Measurements from ENCODE around the gene NRP2.

NRP2 gene

DNA sequence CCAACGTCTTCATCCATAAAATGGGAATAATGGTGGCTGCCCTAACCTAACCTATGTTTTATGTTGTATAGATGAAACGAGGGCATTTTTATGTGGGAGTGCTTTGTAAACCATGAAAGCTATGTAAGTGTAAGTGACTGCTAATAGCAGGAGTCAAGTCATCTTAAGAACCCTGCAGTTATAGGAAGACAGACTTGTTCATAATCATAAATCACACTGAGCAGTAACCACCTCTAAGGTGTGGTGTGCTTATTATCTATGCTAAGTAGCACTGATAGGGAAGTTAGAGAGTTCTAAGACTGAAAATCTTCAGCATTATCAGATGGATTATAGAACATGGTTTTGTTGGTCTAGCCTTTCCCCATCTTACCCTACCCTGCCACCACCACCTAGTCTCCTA lies 24.2 kb upstream of the NRP2 start:
- Histone ChIP-seq H2AFZ (ENCODE audit: low read length) (no peak overlapping the region), H3K4me3 (ENCODE audit: low read length, poor library complexity, severe bottlenecking) (no peak overlapping the region), H3K36me3 (ENCODE audit: insufficient read depth, low read length) (no peaks in the 10 kb centered on the region), H3K9me2 (replicated peaks; ENCODE audit: low read depth, low read length) (no peaks in the 10 kb centered on the region), H3K4me2 (ENCODE audit: low read depth, low read length, poor library complexity, severe bottlenecking) (no peak overlapping the region), H3K79me2 (ENCODE audit: insufficient read depth, low read length) (no peaks in the 10 kb centered on the region), H3K9ac (ENCODE audit: low read depth, low read length, poor library complexity, severe bottlenecking) (no peak overlapping the region), H3K4me1 (ENCODE audit: insufficient read depth, low read length, poor library complexity, severe bottlenecking) (peaks cover 38% of the 10 kb centered on the region), H3F3A (ENCODE audit: low read depth) (no peaks in the 10 kb centered on the region), H3K9me3 (ENCODE audit: insufficient read depth, low read depth, low read length) (no peaks in the 10 kb centered on the region), H4K20me1 (ENCODE audit: insufficient read depth, low read length, poor library complexity, severe bottlenecking) (no peaks in the 10 kb centered on the region), H3K27me3 (ENCODE audit: insufficient read depth, low read length, poor library complexity, severe bottlenecking) (no peaks in the 10 kb centered on the region)
- TF ChIP-seq, protein P1, sequence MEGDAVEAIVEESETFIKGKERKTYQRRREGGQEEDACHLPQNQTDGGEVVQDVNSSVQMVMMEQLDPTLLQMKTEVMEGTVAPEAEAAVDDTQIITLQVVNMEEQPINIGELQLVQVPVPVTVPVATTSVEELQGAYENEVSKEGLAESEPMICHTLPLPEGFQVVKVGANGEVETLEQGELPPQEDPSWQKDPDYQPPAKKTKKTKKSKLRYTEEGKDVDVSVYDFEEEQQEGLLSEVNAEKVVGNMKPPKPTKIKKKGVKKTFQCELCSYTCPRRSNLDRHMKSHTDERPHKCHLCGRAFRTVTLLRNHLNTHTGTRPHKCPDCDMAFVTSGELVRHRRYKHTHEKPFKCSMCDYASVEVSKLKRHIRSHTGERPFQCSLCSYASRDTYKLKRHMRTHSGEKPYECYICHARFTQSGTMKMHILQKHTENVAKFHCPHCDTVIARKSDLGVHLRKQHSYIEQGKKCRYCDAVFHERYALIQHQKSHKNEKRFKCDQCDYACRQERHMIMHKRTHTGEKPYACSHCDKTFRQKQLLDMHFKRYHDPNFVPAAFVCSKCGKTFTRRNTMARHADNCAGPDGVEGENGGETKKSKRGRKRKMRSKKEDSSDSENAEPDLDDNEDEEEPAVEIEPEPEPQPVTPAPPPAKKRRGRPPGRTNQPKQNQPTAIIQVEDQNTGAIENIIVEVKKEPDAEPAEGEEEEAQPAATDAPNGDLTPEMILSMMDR (conservative IDR thresholded peaks at IDR 0.05; ENCODE audit: low read length): no peak
- TF ChIP-seq EZH2phosphoT487 (IDR thresholded peaks at IDR 0.05; ENCODE audit: borderline replicate concordance): no peak

DNA sequence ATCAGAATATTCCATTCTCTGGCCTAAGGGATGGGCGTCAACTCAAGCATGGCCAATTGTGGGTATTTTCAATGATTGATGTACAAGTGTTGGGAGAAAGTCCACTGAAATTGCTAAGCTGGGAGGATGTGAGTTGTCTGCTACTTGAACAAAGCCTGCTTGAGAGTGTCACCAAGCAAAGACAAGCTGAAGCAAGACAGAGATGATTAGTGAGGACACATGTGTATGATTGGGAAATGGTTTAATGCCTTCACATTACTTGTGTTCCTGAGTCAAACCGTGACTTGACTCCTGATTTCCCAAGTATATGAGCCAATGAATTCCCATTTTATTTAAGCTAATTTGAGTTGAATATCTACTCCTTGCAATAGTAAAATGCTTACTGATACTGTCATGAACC lies 23.7 kb upstream of the NRP2 start:
- Histone ChIP-seq H3F3A (ENCODE audit: low read depth) (no peaks in the 10 kb centered on the region), H3K4me1 (ENCODE audit: insufficient read depth, low read length, poor library complexity, severe bottlenecking) (peaks cover 38% of the 10 kb centered on the region)
- no peak for TF ChIP-seq EZH2phosphoT487 (IDR thresholded peaks at IDR 0.05; ENCODE audit: borderline replicate concordance)
- TF ChIP-seq, protein P1 (conservative IDR thresholded peaks at IDR 0.05; ENCODE audit: low read length): no peak

DNA sequence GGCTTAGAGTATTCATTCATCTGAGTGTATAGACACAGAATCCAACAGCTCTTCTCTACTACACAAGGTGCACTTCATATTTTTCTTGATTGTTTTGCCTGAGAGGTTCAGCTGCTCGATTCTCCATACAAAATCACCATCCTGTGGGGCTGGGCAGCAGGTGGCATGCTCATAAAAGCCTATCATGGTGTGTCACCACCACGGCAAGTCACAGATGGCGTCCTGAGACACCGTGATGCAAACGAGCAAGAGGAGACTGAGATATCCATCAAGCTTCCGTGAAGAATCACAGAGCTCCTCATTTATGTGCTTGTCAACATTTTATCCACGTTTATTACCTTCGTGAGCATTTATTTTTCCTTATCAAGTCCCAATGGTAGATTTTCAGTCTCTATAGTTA lies 22.4 kb upstream of the NRP2 start:
- Histone ChIP-seq H2AFZ (ENCODE audit: low read length) (0 out of 2 replicates have a peak overlapping the region, but pooled peaks have one; percentile 3), H3K9me3 (ENCODE audit: insufficient read depth, low read depth, low read length) (no peaks in the 10 kb centered on the region), H3K27me3 (ENCODE audit: insufficient read depth, low read length, poor library complexity, severe bottlenecking) (no peaks in the 10 kb centered on the region), H3K4me2 (ENCODE audit: low read depth, low read length, poor library complexity, severe bottlenecking) (peak overlapping the region; percentile 69), H3K4me3 (ENCODE audit: low read length, poor library complexity, severe bottlenecking) (peak overlapping the region; percentile 50), H3K36me3 (ENCODE audit: insufficient read depth, low read length) (no peaks in the 10 kb centered on the region), H3K9ac (ENCODE audit: low read depth, low read length, poor library complexity, severe bottlenecking) (peak overlapping the region; percentile 2), H3F3A (ENCODE audit: low read depth) (no peaks in the 10 kb centered on the region), H3K9me2 (replicated peaks; ENCODE audit: low read depth, low read length) (no peaks in the 10 kb centered on the region), H3K79me2 (ENCODE audit: insufficient read depth, low read length) (no peaks in the 10 kb centered on the region), H4K20me1 (ENCODE audit: insufficient read depth, low read length, poor library complexity, severe bottlenecking) (no peaks in the 10 kb centered on the region), H3K4me1 (ENCODE audit: insufficient read depth, low read length, poor library complexity, severe bottlenecking) (peaks cover 38% of the 10 kb centered on the region)
- TF ChIP-seq, protein P1 (conservative IDR thresholded peaks at IDR 0.05; ENCODE audit: low read length): no peak
- no peak for TF ChIP-seq EZH2phosphoT487 (IDR thresholded peaks at IDR 0.05; ENCODE audit: borderline replicate concordance)

More for the DNA sequence above, 23.7 kb upstream of the NRP2 start:
- H3K4me3 ChIP-seq (ENCODE audit: low read length, poor library complexity, severe bottlenecking): no peak overlapping the region
- H3K79me2 ChIP-seq (ENCODE audit: insufficient read depth, low read length): no peaks in the 10 kb centered on the region
- no peaks in the 10 kb centered on the region for H3K27me3 ChIP-seq (ENCODE audit: insufficient read depth, low read length, poor library complexity, severe bottlenecking)
- no peaks in the 10 kb centered on the region for H3K9me2 ChIP-seq (replicated peaks; ENCODE audit: low read depth, low read length)
- H2AFZ ChIP-seq (ENCODE audit: low read length): no peak overlapping the region
- no peaks in the 10 kb centered on the region for H3K9me3 ChIP-seq (ENCODE audit: insufficient read depth, low read depth, low read length)
- H4K20me1 ChIP-seq (ENCODE audit: insufficient read depth, low read length, poor library complexity, severe bottlenecking): no peaks in the 10 kb centered on the region
- H3K36me3 ChIP-seq (ENCODE audit: insufficient read depth, low read length): no peaks in the 10 kb centered on the region
- no peak overlapping the region for H3K9ac ChIP-seq (ENCODE audit: low read depth, low read length, poor library complexity, severe bottlenecking)
- H3K4me2 ChIP-seq (ENCODE audit: low read depth, low read length, poor library complexity, severe bottlenecking): no peak overlapping the region
